Peyer's patch (tissue), 4 donors: ENCODE results near the gene REC114. TPM values are rescaled to one million over a fixed set of nuclear protein-coding genes. Genes with fewer than 3 reads are reported as not detected.
"Not testable (repeated sequence)": the region's sequence is repeated elsewhere in the genome, so short reads cannot be mapped to it uniquely, and the experiment has no call there.

ENCODE experiments used
- DNase-seq, 3 donors: peaks; one replicate each; pipeline ENCODE4 v3.0.0-alpha.2; 2017 to 2019
- H3K27ac ChIP-seq, 4 donors: fragments of 200-600 bp; sonication (generic); one replicate each; pipeline ENCODE4 v1.5.1; 2016 to 2019
- H3K27me3 ChIP-seq, 2 donors: fragments of 200-600 bp; sonication (generic); one replicate each; pipeline ENCODE4 v1.5.1; 2019
- H3K36me3 ChIP-seq, 3 donors: fragments of 200-600 bp; sonication (generic); one replicate each; pipeline ENCODE4 v1.5.1; 2016 to 2019
- H3K4me1 ChIP-seq, 4 donors: fragments of 200-600 bp; sonication (generic); one replicate each; pipeline ENCODE4 v1.5.1; 2016 to 2019
- H3K4me3 ChIP-seq, 4 donors: fragments of 200-600 bp; sonication (generic); 1 replicate in 3 of 4; 2 replicates in 1 of 4; pipeline ENCODE4 v1.5.1; 2016 to 2019; ENCODE audit warnings: mild to moderate bottlenecking in 1 of 4
- H3K9me3 ChIP-seq, 4 donors: fragments of 200-600 bp; sonication (generic); one replicate each; pipeline ENCODE4 v1.5.1; 2016 to 2019; ENCODE audit warnings: mild to moderate bottlenecking in 1 of 4
- POLR2A ChIP-seq, 2 donors: fragments of 450-650 bp; IDR thresholded peaks; one replicate each; pipeline ENCODE4 v1.5.1; 2017; ENCODE audit warnings: antibody characterized with exemption in 2 of 2, mild to moderate bottlenecking in 2 of 2, moderate library complexity in 2 of 2
- total RNA-seq, 4 donors: library from RNA; depleted of rRNA; stranded (reverse); fragments of >200 nt; gene quantifications; one replicate each; pipeline ENCODE4 v1.1.0, GENCODE V29; 2016
- TF ChIP-seq, protein P1 (sequence below), 6 experiments: fragments of 450-650 bp in 4 of 6; fragments of 200-600 bp in 2 of 6; sonication (generic) in 1 of 6; IDR thresholded peaks; one replicate each; pipeline ENCODE4 v1.5.1; 2017 to 2019; ENCODE audit warnings: antibody characterized with exemption in 6 of 6, mild to moderate bottlenecking in 3 of 6, moderate library complexity in 1 of 6

Gene REC114
- total RNA-seq, 4 donors from 2014 or later, result not detected

DNA sequence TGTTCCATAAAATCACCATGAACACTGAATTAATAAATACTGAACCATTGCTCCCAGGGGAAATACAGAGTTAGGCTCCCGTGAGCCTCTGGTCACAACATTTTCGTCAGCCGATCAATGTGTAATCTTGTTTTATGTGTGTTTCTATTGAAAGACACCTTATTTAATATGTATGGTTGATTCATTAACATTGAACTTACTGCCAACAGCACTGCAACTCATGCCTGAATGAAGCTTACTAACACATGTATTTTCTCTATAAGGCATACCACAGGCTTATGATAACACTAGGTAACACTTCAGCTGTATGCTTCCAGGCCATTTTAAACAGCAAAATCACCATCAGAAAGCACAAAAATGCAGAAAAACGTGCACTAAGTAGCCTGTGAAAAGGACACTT, 9.1 kb upstream of the REC114 start:
- Histone ChIP-seq H3K27ac (no peak overlapping the region), H3K27me3 (peaks cover 0 to 3% of the 10 kb centered on the region in 2 donors), H3K36me3 (no peaks in the 10 kb centered on the region), H3K4me1 (no peaks in the 10 kb centered on the region), H3K9me3 (no peaks in the 10 kb centered on the region), H3K4me3 (no peak overlapping the region)
- no peak for DNase-seq
- TF ChIP-seq, protein P1, sequence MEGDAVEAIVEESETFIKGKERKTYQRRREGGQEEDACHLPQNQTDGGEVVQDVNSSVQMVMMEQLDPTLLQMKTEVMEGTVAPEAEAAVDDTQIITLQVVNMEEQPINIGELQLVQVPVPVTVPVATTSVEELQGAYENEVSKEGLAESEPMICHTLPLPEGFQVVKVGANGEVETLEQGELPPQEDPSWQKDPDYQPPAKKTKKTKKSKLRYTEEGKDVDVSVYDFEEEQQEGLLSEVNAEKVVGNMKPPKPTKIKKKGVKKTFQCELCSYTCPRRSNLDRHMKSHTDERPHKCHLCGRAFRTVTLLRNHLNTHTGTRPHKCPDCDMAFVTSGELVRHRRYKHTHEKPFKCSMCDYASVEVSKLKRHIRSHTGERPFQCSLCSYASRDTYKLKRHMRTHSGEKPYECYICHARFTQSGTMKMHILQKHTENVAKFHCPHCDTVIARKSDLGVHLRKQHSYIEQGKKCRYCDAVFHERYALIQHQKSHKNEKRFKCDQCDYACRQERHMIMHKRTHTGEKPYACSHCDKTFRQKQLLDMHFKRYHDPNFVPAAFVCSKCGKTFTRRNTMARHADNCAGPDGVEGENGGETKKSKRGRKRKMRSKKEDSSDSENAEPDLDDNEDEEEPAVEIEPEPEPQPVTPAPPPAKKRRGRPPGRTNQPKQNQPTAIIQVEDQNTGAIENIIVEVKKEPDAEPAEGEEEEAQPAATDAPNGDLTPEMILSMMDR (IDR thresholded peaks at IDR 0.05), result no peak
- TF ChIP-seq POLR2A (IDR thresholded peaks at IDR 0.05), result no peak

DNA sequence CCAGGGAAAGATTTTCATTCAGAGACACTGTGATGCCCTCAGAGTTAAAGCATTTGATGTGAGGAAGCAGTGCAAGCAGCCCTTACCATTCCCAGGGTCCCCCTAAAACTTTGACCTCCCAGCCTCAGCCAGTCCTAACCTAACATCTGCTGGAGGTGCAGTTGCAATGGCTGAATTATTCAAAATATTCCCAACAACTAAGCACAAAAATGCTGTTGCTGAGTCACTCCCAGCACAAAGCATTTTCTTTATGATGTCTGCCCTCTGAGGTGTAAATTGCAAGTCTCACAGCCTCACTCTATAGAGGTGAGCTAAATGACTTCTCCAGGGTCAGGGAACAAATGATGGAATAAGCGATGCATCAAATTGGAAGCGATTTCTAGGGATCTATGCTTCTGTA, 6.4 kb upstream of the REC114 start:
- Histone ChIP-seq H3K27me3 (peaks cover 0 to 3% of the 10 kb centered on the region in 2 donors), H3K27ac (no peak overlapping the region), H3K9me3 (no peaks in the 10 kb centered on the region), H3K4me1 (no peaks in the 10 kb centered on the region), H3K4me3 (no peak overlapping the region), H3K36me3 (no peaks in the 10 kb centered on the region)
- TF ChIP-seq, protein P1 (IDR thresholded peaks at IDR 0.05), result no peak
- TF ChIP-seq POLR2A (IDR thresholded peaks at IDR 0.05), result no peak
- no peak for DNase-seq

DNA sequence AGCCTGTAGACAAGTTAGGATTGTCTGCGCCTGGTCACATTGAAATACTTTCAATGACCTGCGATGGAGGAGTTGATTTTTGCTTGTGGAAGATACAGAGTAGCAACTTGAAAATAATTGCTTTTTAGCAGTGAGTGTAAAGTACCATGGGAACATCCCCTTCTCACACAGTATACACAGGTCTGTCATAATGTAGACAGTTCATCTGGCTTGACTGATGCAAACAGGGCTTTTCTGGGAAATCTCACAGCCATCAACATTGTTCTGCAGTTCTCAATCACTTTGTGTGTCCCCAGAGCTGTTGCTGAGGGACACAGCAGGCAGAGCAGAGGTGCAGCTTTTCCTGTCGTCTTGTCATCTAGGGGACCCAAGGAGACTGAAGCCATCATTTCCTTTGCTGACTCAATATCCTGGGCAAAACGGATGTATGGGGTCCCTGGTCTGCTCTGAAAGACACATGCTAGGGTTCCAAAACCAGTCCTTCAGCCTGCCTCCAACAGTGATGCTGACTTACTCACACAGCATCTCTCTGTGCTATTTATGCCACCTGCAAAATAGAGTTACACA, 5.3 kb upstream of the REC114 start:
- DNase-seq, result no peak
- no peak for TF ChIP-seq POLR2A (IDR thresholded peaks at IDR 0.05)
- TF ChIP-seq, protein P1 (IDR thresholded peaks at IDR 0.05), result no peak
- H3K36me3 ChIP-seq, result no peaks in the 10 kb centered on the region
- H3K4me3 ChIP-seq, result no peak overlapping the region
- H3K27me3 ChIP-seq, result peaks cover 0 to 1% of the 10 kb centered on the region in 2 donors
- no peaks in the 10 kb centered on the region for H3K9me3 ChIP-seq
- no peak overlapping the region for H3K27ac ChIP-seq
- H3K4me1 ChIP-seq, result no peaks in the 10 kb centered on the region

DNA sequence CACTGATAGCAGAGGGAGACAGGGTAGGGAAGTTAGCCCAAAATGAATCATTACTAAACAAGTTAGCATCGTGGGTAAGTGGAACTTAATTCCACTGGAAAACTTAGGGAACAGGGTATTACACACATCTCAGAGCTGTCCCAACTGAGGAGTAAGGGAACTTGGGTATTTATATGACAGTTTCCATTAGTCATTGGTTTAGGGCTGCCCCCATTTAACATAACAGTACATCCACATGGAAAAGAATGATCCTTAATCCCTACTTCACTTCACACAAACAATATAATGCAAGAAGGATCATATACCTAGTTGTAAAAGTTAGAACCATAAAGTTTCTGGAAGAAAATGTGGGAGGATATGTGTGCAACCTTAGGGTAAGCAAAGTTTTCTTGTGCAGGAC, 4.3 kb upstream of the REC114 start:
- Histone ChIP-seq H3K4me1 (no peaks in the 10 kb centered on the region), H3K27ac (no peak overlapping the region), H3K9me3 (no peaks in the 10 kb centered on the region), H3K27me3 (no peaks in the 10 kb centered on the region), H3K36me3 (no peaks in the 10 kb centered on the region), H3K4me3 (no peak overlapping the region)
- no peak for DNase-seq
- no peak for TF ChIP-seq POLR2A (IDR thresholded peaks at IDR 0.05)
- TF ChIP-seq, protein P1 (IDR thresholded peaks at IDR 0.05), result no peak

DNA sequence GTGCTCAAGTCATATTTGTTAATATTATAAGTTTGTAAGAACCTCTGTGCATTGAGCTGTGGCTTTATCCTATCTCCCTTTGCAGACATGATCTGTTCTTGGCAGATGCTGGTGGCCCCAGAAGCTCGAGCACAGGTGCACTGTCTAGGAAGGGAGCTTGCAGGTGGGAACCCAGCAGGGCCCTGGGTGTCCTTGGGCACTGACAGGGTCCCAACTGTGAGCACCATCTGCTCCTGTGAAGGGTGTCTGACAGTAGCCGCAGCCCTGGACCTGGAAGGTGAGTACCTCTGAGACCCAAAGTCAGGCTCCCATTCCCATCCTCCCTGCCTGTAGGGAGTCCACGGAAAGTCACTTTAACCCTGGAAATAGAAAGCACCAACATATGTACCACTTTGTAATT, 2.4 kb upstream of the REC114 start:
- no peak for TF ChIP-seq POLR2A (IDR thresholded peaks at IDR 0.05)
- TF ChIP-seq, protein P1 (IDR thresholded peaks at IDR 0.05), result no peak
- DNase-seq, result no peak
- no peaks in the 10 kb centered on the region for H3K4me1 ChIP-seq
- H3K27ac ChIP-seq, result no peak overlapping the region
- no peaks in the 10 kb centered on the region for H3K27me3 ChIP-seq
- no peak overlapping the region for H3K4me3 ChIP-seq
- H3K9me3 ChIP-seq, result no peaks in the 10 kb centered on the region
- no peaks in the 10 kb centered on the region for H3K36me3 ChIP-seq

DNA sequence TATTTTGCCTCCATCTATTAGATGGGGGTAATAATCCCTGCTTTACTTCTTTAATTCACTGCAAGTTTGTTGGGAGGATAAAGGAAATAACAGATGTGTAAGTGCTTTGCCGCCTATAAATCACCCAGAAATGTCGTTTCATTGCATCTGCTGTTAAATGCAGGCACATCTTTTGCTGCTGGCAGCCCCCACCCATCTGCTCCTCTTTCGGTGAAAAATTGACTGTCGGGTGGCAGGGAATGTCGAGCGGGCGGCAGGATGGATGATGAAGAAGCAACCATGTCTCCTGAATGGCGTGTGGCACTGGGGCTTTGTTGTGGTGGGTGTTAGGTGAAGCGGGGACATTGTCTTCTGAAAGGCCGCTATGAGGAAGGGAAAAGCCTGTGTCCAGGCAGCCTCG, 543 bp upstream of the REC114 start:
- no peaks in the 10 kb centered on the region for H3K36me3 ChIP-seq
- no peaks in the 10 kb centered on the region for H3K9me3 ChIP-seq
- TF ChIP-seq POLR2A (IDR thresholded peaks at IDR 0.05), result no peak
- TF ChIP-seq, protein P1 (IDR thresholded peaks at IDR 0.05), result no peak
- no peak overlapping the region for H3K4me3 ChIP-seq
- no peak for DNase-seq
- H3K4me1 ChIP-seq, result no peaks in the 10 kb centered on the region
- no peak overlapping the region for H3K27ac ChIP-seq
- no peaks in the 10 kb centered on the region for H3K27me3 ChIP-seq

DNA sequence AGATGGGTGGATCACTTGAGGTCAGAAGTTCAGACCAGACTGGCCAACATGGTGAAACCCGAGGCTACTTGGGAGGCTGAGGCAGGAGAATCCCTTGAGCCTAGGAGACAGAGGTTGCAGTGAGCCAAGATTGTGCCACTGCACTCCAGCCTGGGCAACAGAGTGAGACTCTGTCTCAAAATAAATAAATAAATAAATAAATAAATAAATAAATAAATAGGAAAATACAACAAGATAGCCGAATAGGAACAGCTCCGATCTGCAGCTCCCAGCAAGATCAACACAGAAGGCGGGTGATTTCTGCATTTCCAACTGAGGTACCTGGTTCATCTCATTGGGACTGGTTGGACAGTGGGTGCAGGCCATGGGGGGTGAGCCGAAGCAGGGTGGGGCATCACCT, 4.5 kb downstream of the REC114 start:
- H3K4me3 ChIP-seq, H3K36me3 ChIP-seq, H3K4me1 ChIP-seq, H3K27ac ChIP-seq, H3K27me3 ChIP-seq, DNase-seq, H3K9me3 ChIP-seq: not testable (repeated sequence)

DNA sequence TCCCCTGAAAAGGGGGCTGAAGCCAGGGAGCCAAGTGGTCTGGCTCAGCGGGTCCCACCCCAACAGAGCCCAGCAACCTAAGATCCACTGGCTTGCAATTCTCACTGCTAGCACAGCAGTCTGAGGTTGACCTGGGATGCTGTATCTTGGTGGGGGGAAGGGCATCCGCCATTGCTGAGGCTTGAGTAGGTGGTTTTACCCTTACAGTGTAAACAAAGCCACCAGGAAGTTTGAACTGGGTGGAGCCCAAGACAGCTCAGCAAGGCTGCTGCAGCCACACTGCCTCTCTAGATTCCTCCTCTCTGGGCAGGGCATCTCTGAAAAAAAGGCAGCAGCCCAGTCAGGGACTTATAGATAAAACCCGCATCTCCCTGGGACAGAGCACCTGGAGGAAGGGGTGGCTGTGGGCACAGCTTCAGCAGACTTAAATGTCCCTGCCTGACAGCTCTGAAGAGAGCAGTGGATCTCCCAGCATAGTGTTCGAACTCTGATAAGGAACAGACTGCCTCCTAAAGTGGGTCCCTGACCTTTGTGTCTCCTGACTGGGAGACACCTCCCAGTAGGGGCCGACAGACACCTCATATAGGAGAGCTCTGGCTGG, 5.3 kb downstream of the REC114 start:
- H3K9me3 ChIP-seq, H3K27ac ChIP-seq, H3K4me3 ChIP-seq, H3K27me3 ChIP-seq, H3K36me3 ChIP-seq, DNase-seq, H3K4me1 ChIP-seq: not testable (repeated sequence)
